Measurements from ENCODE around the gene WDR88.

Gene WDR88

DNA sequence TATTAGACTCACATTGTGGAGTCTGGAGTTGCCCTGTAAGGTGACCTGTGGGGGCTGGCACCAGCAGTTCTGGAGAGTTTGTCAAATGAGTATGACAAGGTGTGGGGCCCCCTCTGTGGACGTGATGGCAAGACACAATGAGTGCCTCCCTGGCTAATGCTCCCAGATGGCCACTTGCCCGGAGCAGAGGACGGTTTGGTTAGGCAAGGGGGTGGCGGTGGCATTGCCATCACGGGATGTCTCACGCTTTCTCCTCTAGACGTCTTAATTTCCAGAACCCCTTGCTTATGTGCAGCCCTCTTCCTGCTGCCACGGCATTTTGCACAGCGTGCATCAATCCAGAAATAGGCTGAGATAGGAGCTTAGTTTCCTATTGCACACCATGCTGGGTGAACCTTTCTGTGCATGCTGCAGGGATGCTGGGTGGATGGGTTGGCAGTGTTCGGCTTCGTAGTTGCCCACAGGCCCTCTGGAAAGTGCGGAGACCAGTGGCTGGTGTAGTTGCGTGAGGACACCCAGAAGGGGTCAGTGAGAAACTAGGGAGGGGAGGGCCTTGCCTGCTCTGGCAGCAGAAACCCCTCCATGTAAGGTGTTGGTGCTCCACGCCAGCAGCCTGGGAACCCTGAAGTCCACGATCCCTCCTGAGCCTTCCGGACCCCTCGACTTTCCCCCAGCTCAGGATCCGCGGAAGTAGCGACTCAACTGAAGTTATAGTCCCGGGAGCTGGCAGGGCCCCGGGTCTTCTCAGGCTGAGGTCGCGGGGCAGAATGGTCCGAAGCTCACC, 44.2 kb downstream of the WDR88 start:
- DNase-seq = peak; percentile 59
- Histone ChIP-seq H3K27ac (peak overlapping the region; percentile 79), H3K4me3 (ENCODE audit: low read depth, low read length) (peak overlapping the region; percentile 80), H3K27me3 (ENCODE audit: insufficient read depth, low read depth, severe bottlenecking) (no peaks in the 10 kb centered on the region), H3K9me3 (ENCODE audit: severe bottlenecking) (no peaks in the 10 kb centered on the region), H3K36me3 (no peaks in the 10 kb centered on the region)
- TF ChIP-seq, protein P1, sequence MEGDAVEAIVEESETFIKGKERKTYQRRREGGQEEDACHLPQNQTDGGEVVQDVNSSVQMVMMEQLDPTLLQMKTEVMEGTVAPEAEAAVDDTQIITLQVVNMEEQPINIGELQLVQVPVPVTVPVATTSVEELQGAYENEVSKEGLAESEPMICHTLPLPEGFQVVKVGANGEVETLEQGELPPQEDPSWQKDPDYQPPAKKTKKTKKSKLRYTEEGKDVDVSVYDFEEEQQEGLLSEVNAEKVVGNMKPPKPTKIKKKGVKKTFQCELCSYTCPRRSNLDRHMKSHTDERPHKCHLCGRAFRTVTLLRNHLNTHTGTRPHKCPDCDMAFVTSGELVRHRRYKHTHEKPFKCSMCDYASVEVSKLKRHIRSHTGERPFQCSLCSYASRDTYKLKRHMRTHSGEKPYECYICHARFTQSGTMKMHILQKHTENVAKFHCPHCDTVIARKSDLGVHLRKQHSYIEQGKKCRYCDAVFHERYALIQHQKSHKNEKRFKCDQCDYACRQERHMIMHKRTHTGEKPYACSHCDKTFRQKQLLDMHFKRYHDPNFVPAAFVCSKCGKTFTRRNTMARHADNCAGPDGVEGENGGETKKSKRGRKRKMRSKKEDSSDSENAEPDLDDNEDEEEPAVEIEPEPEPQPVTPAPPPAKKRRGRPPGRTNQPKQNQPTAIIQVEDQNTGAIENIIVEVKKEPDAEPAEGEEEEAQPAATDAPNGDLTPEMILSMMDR (IDR thresholded peaks at IDR 0.05; ENCODE audit: low read depth, low read length) = peak; percentile 31; the same call in 1 of the 2 replicates

DNA sequence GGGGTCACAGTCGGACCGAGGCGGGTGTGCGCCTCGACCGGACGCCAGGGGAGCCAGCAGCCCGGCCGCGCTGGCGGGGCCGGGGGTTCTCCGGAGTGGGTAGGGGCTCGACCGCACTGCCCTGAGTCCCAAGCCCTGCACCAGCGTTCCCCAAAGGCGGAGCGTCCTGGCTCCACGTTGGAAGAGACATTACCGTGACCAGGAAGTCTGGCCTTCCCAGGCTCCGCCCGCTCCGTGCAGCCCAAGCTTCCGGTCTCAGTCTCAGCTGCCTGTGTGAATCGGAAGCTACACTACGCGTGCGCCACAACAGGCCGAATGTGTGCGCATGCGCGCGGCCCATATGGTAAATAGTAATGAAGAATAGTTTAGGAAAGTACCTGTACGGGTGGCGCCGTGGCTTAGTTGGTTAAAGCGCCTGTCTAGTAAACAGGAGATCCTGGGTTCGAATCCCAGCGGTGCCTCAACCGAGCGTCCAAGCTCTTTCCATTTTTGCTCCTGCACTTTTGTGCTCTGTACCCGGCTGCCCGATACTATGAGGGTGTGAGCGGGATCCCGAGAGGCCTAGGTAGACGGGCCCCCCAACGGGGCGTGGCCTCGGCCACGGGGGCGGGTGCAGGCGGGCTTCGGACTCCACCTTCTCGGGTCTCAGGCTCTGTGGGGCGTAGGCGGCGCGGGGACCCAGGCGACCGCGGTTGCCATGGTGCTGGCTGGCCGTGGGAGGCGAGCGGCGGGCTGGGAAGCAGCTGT, 44.9 kb downstream of the WDR88 start:
- DNase-seq = peak; percentile 99
- H3K36me3 ChIP-seq = no peaks in the 10 kb centered on the region
- peak overlapping the region; percentile 79 for H3K27ac ChIP-seq
- no peaks in the 10 kb centered on the region for H3K27me3 ChIP-seq (ENCODE audit: insufficient read depth, low read depth, severe bottlenecking)
- H3K4me3 ChIP-seq (ENCODE audit: low read depth, low read length) = peak overlapping the region; percentile 80
- no peaks in the 10 kb centered on the region for H3K9me3 ChIP-seq (ENCODE audit: severe bottlenecking)
- TF ChIP-seq, protein P1 (IDR thresholded peaks at IDR 0.05; ENCODE audit: low read depth, low read length) = no peak

DNA sequence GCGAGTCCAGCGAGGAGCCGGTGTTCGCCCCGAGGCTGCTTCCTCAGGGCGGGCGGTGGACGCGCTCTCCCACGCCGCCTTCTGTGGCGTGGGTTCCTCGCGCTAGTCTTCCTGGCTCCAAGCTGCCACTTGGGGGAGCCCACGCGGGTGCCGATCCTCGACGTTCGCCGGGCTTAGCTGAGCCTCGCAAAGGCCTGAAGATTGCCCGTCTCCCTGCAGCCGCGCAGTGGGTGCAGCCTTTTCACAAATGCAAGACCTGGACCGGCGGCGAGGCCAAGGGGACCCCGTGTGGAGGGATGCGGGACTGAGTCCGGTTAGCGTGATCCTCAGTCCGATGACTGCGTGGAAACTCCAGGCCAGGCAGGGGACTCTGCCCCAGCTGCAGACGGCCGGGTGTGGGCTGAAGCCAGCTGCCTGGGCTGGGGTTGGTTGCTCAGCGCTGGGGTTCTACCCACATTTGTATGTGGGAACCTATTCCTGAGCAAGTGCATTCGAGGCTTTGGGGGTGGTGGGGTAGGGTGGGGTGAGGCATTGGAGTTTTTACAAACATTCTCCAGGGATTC, 45.6 kb downstream of the WDR88 start:
- peak; percentile 79 for DNase-seq
- TF ChIP-seq, protein P1 (IDR thresholded peaks at IDR 0.05; ENCODE audit: low read depth, low read length) = peak; percentile 52
- Histone ChIP-seq H3K27me3 (ENCODE audit: insufficient read depth, low read depth, severe bottlenecking) (no peaks in the 10 kb centered on the region), H3K27ac (peak overlapping the region; percentile 54), H3K36me3 (no peaks in the 10 kb centered on the region), H3K4me3 (ENCODE audit: low read depth, low read length) (peak overlapping the region; percentile 70), H3K9me3 (ENCODE audit: severe bottlenecking) (no peaks in the 10 kb centered on the region)

DNA sequence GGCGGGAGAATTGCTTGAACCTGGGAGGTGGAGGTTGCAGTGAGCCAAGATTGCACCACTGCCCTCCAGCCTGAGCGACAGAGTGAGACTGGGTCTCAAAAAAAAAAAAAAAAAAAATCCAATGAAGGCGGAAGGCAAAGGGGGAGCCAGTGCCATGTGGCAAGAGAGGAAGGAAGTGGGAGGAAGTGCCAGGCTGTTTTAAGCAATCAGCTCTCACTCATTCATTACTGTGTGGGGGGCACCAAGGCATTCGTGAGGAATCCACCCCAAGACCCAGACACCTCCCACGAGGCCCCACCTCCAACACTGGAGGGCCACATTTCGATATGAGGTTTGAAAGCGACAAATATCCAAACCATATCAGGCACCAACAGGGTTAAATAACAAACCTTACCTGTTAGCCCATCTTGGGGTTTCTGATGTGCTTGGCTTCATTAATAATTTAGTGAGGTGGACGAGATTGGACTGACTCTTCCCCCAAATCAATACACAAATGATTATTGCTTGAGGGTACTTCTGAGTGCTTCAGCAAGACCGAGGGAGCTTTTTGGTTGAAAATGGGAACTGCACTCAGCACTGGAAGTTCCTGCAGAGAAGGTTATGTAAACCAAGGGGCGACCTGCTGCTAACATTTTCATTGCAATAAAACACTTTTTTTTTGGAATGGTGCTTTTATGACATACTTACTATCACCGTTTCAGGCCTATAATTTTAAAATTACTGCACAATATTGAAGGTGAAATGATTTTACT, 54.7 kb downstream of the WDR88 start:
- no peak for DNase-seq
- Histone ChIP-seq H3K4me3 (ENCODE audit: low read depth, low read length) (no peak overlapping the region), H3K27ac (no peak overlapping the region)

DNA sequence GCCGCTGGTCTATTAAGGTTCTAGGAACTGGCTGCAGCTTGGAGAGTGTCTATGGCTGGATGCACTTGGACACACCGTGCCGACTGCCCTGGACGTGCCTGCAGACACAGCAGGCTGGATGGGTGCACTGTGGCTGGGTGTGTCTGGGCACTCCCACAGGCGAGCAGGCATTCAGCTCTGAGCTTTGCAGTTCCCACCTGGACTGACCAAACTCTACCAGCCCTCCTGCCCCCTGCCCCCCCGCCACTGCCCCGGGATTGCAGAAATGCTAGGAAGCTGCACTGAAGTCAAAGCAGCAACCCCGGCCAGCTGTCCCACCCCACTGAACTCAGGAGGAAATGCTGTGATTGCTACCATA, 55.2 kb downstream of the WDR88 start:
- no peaks in the 10 kb centered on the region for H3K9me3 ChIP-seq (ENCODE audit: severe bottlenecking)
- DNase-seq = no peak
- H3K36me3 ChIP-seq = no peaks in the 10 kb centered on the region
- no peak overlapping the region for H3K4me3 ChIP-seq (ENCODE audit: low read depth, low read length)
- no peaks in the 10 kb centered on the region for H3K27me3 ChIP-seq (ENCODE audit: insufficient read depth, low read depth, severe bottlenecking)
- H3K27ac ChIP-seq = no peak overlapping the region
- TF ChIP-seq, protein P1 (IDR thresholded peaks at IDR 0.05; ENCODE audit: low read depth, low read length) = no peak

More for the DNA sequence above, 54.7 kb downstream of the WDR88 start:
- TF ChIP-seq, protein P1 (IDR thresholded peaks at IDR 0.05; ENCODE audit: low read depth, low read length) = no peak
- H3K27me3 ChIP-seq (ENCODE audit: insufficient read depth, low read depth, severe bottlenecking) = no peaks in the 10 kb centered on the region
- H3K36me3 ChIP-seq = no peaks in the 10 kb centered on the region
- H3K9me3 ChIP-seq (ENCODE audit: severe bottlenecking) = no peaks in the 10 kb centered on the region
